Prostate gland (tissue), 2 donors: ENCODE results near the gene CRADD. TPM values are rescaled to one million over a fixed set of nuclear protein-coding genes. Genes with fewer than 3 reads are reported as not detected.

ENCODE experiments used
- DNase-seq: peaks from one replicate; pipeline ENCODE4 v3.0.0-alpha.2; 2019; ENCODE audit warnings: low spot score
- H3K27ac ChIP-seq, 2 donors: fragments of 200-600 bp; sonication (generic); 2 replicates each; pipeline ENCODE4 v1.5.1; 2017 to 2019
- H3K27me3 ChIP-seq: fragments of 200-600 bp; sonication (generic); replicated peaks from 2 replicates; pipeline ENCODE4 v1.5.1; 2019; ENCODE audit not compliant: insufficient read depth
- H3K36me3 ChIP-seq, 2 donors: fragments of 200-600 bp; sonication (generic); 1 replicate in 1 of 2; 2 replicates in 1 of 2; pipeline versions ENCODE4 v1.5.1 to v1.8.1; 2017 to 2019
- H3K4me1 ChIP-seq: fragments of 200-600 bp; sonication (generic); replicated peaks from 2 replicates; pipeline ENCODE4 v1.5.1; 2019
- H3K4me3 ChIP-seq, 2 donors: fragments of 200-600 bp; sonication (generic); 2 replicates each; pipeline ENCODE4 v1.5.1; 2017 to 2019
- H3K9me3 ChIP-seq: fragments of 200-600 bp; sonication (generic); 2 replicates; pipeline ENCODE4 v1.5.1; 2017
- CTCF ChIP-seq, 4 experiments: fragments of 200-600 bp in 2 of 4; fragments of 450-650 bp in 2 of 4; sonication (generic) in 2 of 4; IDR thresholded peaks; 1 replicate in 3 of 4; 2 replicates in 1 of 4; pipeline ENCODE4 v1.5.1; 2016 to 2019; ENCODE audit warnings: antibody characterized with exemption in 4 of 4, mild to moderate bottlenecking in 2 of 4, moderate library complexity in 2 of 4
- POLR2A ChIP-seq: fragments of 450-650 bp; IDR thresholded peaks from one replicate; pipeline ENCODE4 v1.6.1; 2016; ENCODE audit warnings: antibody characterized with exemption, mild to moderate bottlenecking
- POLR2AphosphoS5 ChIP-seq: sonication (generic); formaldehyde crosslinking; IDR thresholded peaks from one replicate; pipeline ENCODE4 v1.6.1; 2017; ENCODE audit warnings: antibody characterized with exemption
- WGBS: methylation state at CpG from one replicate; pipeline ENCODE4 v1.1.5; 2018; 5-methylcytosine and 5-hydroxymethylcytosine counted together
- intact Hi-C: fragments of 100-400 bp; cut with DNase I; formaldehyde crosslinking; loops from one replicate; pipeline ENCODE4 v1.14.2; 2022
- total RNA-seq, 2 donors: library from RNA; depleted of rRNA; stranded (reverse); fragments of >200 nt; gene quantifications; one replicate each; pipeline ENCODE4 v1.1.0, GENCODE V29; 2016

CRADD gene
- total RNA-seq, 2 donors from 2014 or later = 38.9 to 42.4 TPM

GRCh38 chr12:93773122-93773871, 96.1 kb downstream of the CRADD start:
- intact Hi-C loops = no loop called here
- H3K4me3 ChIP-seq = no peak overlapping the region
- TF ChIP-seq POLR2AphosphoS5 = no peak
- TF ChIP-seq POLR2A = no peak
- no peak for TF ChIP-seq CTCF (IDR thresholded peaks at IDR 0.05)
- H3K4me1 ChIP-seq = peaks cover 4% of the 10 kb centered on the region
- H3K27me3 ChIP-seq = no peaks in the 10 kb centered on the region
- 88% methylated on average over 5 of the region's 5 CpGs for WGBS
- no peaks in the 10 kb centered on the region for H3K36me3 ChIP-seq
- no peaks in the 10 kb centered on the region for H3K9me3 ChIP-seq
- H3K27ac ChIP-seq = no peak overlapping the region
- DNase-seq = no peak

GRCh38 chr12:93776581-93777018, 99.4 kb downstream of the CRADD start:
- no peaks in the 10 kb centered on the region for H3K9me3 ChIP-seq
- H3K4me3 ChIP-seq = no peak overlapping the region
- H3K27ac ChIP-seq = peak overlapping the region; percentile 47 to 68
- H3K36me3 ChIP-seq = no peaks in the 10 kb centered on the region
- no peak for DNase-seq
- WGBS = 76% methylated on average over 2 of the region's 2 CpGs
- no peaks in the 10 kb centered on the region for H3K27me3 ChIP-seq
- TF ChIP-seq POLR2A (no peak), POLR2AphosphoS5 (no peak)
- H3K4me1 ChIP-seq = peaks cover 5% of the 10 kb centered on the region
- intact Hi-C loops = loop anchor here (5.0 kb wide), 1 partner anchor 36 kb away; no protein-coding TSS in a partner anchor

- intact Hi-C loops = loop anchor here (5.0 kb wide), 1 partner anchor 35 kb away; no protein-coding TSS in a partner anchor
- TF ChIP-seq POLR2AphosphoS5 (peak; percentile 24), CTCF (IDR thresholded peaks at IDR 0.05) (no peak)
- no peak for DNase-seq
- H3K36me3 ChIP-seq = no peaks in the 10 kb centered on the region
- peaks cover 5% of the 10 kb centered on the region for H3K4me1 ChIP-seq
- no peaks in the 10 kb centered on the region for H3K27me3 ChIP-seq
- H3K4me3 ChIP-seq = no peak overlapping the region
- WGBS = 41% methylated on average over 3 of the region's 3 CpGs
- H3K27ac ChIP-seq = peak overlapping the region; percentile 47 to 68
- H3K9me3 ChIP-seq = no peaks in the 10 kb centered on the region
These were observed 100.1 kb downstream of the CRADD start for GRCh38 chr12:93777254-93777653.

GRCh38 chr12:93778306-93778705, 101.1 kb downstream of the CRADD start:
- Histone ChIP-seq H3K4me1 (peaks cover 5% of the 10 kb centered on the region), H3K9me3 (no peaks in the 10 kb centered on the region), H3K27ac (peak overlapping the region; percentile 47 to 68), H3K4me3 (no peak overlapping the region), H3K36me3 (no peaks in the 10 kb centered on the region), H3K27me3 (no peaks in the 10 kb centered on the region)
- intact Hi-C loops = loop anchor here (5.0 kb wide), 1 partner anchor 34 kb away; no protein-coding TSS in a partner anchor
- no peak for TF ChIP-seq CTCF (IDR thresholded peaks at IDR 0.05)
- peak; percentile 72 for TF ChIP-seq POLR2AphosphoS5
- no peak for TF ChIP-seq POLR2A
- WGBS = 23% methylated on average over 5 of the region's 5 CpGs
- peak; percentile 34 for DNase-seq

GRCh38 chr12:93778766-93779165, 101.6 kb downstream of the CRADD start:
- intact Hi-C loops = loop anchor here (5.0 kb wide), 1 partner anchor 34 kb away; no protein-coding TSS in a partner anchor
- no peaks in the 10 kb centered on the region for H3K36me3 ChIP-seq

More at GRCh38 chr12:93778766-93779165, 101.6 kb downstream of the CRADD start:
- no peak for DNase-seq
- no peaks in the 10 kb centered on the region for H3K27me3 ChIP-seq
- H3K27ac ChIP-seq = peak overlapping the region; percentile 47 to 68
- WGBS = 69% methylated on average over 3 of the region's 3 CpGs
- H3K4me3 ChIP-seq = no peak overlapping the region
- no peak for TF ChIP-seq POLR2AphosphoS5
- no peak for TF ChIP-seq POLR2A
- no peak for TF ChIP-seq CTCF (IDR thresholded peaks at IDR 0.05)
- H3K4me1 ChIP-seq = peaks cover 9% of the 10 kb centered on the region
- H3K9me3 ChIP-seq = no peaks in the 10 kb centered on the region
